Measurements from ENCODE around the gene PEG3. TPM values are rescaled to one million over a fixed set of nuclear protein-coding genes. Genes with fewer than 3 reads are reported as not detected.

The PEG3 gene
- total and polyA plus RNA-seq, 2 donors (not counting 1 experiment from before 2014, with no cell fraction given) = 0.22 to 5.6 TPM

DNA sequence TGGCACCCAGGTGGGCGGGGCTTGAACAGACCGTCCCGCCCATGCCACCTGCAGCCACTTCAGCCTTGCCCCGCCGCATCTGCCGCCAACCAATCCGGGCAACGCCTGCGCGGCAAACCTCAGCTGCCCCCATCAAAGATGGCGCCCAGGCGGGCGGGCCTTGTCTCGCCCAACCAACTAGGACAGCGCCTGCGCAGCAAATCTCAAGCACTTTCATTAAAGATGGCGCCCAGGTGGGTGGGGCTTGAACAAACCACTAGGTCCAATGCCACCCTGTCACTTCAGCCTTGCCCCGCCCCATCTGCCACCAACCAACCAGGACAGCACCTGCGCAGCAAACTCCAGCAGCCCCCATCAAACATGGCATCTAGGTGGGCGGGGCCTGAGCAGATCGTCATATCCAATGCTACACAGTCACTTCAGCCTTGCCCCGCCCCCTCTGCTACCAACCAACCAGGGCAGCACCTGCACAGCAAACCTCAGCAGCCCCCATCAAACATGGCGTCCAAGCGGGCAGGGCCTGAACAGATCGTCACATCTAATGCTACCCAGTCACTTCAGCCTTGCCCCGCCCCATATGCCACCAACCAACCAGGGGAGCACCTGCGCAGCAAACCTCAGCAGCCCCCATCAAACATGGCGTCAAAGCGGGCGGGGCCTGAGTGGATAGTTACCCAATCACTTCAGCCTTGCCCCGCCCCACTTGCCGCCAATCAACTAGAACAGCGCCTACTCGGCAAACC lies 1.4 kb downstream of the PEG3 start:
- H3K27ac ChIP-seq (ENCODE audit: insufficient read depth, low read length) = no peak overlapping the region
- no peak overlapping the region for H3K4me2 ChIP-seq (ENCODE audit: extremely low read depth, insufficient read depth, low read length)
- H2AFZ ChIP-seq (ENCODE audit: low read length) = no peak overlapping the region
- no peaks in the 10 kb centered on the region for H4K20me1 ChIP-seq (ENCODE audit: control insufficient read depth, extremely low read depth, insufficient read depth, low read length)
- peak overlapping the region in 1 of 4 experiments; percentile 20 for H3K4me3 ChIP-seq (replicated peaks in 1 of 4; ENCODE audit: control extremely low read depth in 1 of 4, insufficient read depth in 1 of 4, low read depth in 3 of 4, low read length in 4 of 4)
- no peaks in the 10 kb centered on the region for H3K36me3 ChIP-seq (ENCODE audit: control insufficient read depth, insufficient read depth, low read length)
- no peaks in the 10 kb centered on the region for H3K79me2 ChIP-seq (ENCODE audit: control insufficient read depth, insufficient read depth, low read length)
- no peaks in the 10 kb centered on the region for H3K27me3 ChIP-seq (ENCODE audit: control insufficient read depth, insufficient read depth, low read length)
- peak; percentile 22 to 94 for DNase-seq (ENCODE audit: low read depth in 2 of 2)
- no peak overlapping the region for H3K9ac ChIP-seq (ENCODE audit: insufficient read depth, low read length)
- TF ChIP-seq, protein P1, sequence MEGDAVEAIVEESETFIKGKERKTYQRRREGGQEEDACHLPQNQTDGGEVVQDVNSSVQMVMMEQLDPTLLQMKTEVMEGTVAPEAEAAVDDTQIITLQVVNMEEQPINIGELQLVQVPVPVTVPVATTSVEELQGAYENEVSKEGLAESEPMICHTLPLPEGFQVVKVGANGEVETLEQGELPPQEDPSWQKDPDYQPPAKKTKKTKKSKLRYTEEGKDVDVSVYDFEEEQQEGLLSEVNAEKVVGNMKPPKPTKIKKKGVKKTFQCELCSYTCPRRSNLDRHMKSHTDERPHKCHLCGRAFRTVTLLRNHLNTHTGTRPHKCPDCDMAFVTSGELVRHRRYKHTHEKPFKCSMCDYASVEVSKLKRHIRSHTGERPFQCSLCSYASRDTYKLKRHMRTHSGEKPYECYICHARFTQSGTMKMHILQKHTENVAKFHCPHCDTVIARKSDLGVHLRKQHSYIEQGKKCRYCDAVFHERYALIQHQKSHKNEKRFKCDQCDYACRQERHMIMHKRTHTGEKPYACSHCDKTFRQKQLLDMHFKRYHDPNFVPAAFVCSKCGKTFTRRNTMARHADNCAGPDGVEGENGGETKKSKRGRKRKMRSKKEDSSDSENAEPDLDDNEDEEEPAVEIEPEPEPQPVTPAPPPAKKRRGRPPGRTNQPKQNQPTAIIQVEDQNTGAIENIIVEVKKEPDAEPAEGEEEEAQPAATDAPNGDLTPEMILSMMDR (conservative IDR thresholded peaks at IDR 0.05 in 1 of 2, IDR thresholded peaks at IDR 0.05 in 1 of 2; ENCODE audit: low read depth in 1 of 2, low read length in 2 of 2) = no peak
- TF ChIP-seq EZH2 (IDR thresholded peaks at IDR 0.05; ENCODE audit: low read length, missing control alignments) = no peak
- H3K9me3 ChIP-seq (ENCODE audit: control insufficient read depth, insufficient read depth, low read depth, low read length) = no peaks in the 10 kb centered on the region
- H3K4me1 ChIP-seq (ENCODE audit: control insufficient read depth, extremely low read depth, insufficient read depth, low read length) = no peaks in the 10 kb centered on the region

GRCh38 chr19:56838024-56838908 lies 2.3 kb downstream of the PEG3 start:
- TF ChIP-seq, protein P1 (conservative IDR thresholded peaks at IDR 0.05 in 1 of 2, IDR thresholded peaks at IDR 0.05 in 1 of 2; ENCODE audit: low read depth in 1 of 2, low read length in 2 of 2) = no peak
- TF ChIP-seq EZH2 (IDR thresholded peaks at IDR 0.05; ENCODE audit: low read length, missing control alignments) = no peak
- H3K9ac ChIP-seq (ENCODE audit: insufficient read depth, low read length) = no peak overlapping the region
- no peaks in the 10 kb centered on the region for H4K20me1 ChIP-seq (ENCODE audit: control insufficient read depth, extremely low read depth, insufficient read depth, low read length)
- peak overlapping the region in 2 of 4 experiments; percentile 17 to 53 for H3K4me3 ChIP-seq (replicated peaks in 1 of 4; ENCODE audit: control extremely low read depth in 1 of 4, insufficient read depth in 1 of 4, low read depth in 3 of 4, low read length in 4 of 4)
- DNase-seq (ENCODE audit: low read depth in 2 of 2) = peak in 1 of 2 donors; percentile 68
- no peaks in the 10 kb centered on the region for H3K9me3 ChIP-seq (ENCODE audit: control insufficient read depth, insufficient read depth, low read depth, low read length)
- no peak overlapping the region for H3K4me2 ChIP-seq (ENCODE audit: extremely low read depth, insufficient read depth, low read length)
- no peaks in the 10 kb centered on the region for H3K36me3 ChIP-seq (ENCODE audit: control insufficient read depth, insufficient read depth, low read length)
- no peaks in the 10 kb centered on the region for H3K79me2 ChIP-seq (ENCODE audit: control insufficient read depth, insufficient read depth, low read length)
- H2AFZ ChIP-seq (ENCODE audit: low read length) = no peak overlapping the region
- no peaks in the 10 kb centered on the region for H3K27me3 ChIP-seq (ENCODE audit: control insufficient read depth, insufficient read depth, low read length)
- no peaks in the 10 kb centered on the region for H3K4me1 ChIP-seq (ENCODE audit: control insufficient read depth, extremely low read depth, insufficient read depth, low read length)
- no peak overlapping the region for H3K27ac ChIP-seq (ENCODE audit: insufficient read depth, low read length)

GRCh38 chr19:56837492-56838023 lies 3.0 kb downstream of the PEG3 start:
- no peaks in the 10 kb centered on the region for H3K9me3 ChIP-seq (ENCODE audit: control insufficient read depth, insufficient read depth, low read depth, low read length)
- TF ChIP-seq EZH2 (IDR thresholded peaks at IDR 0.05; ENCODE audit: low read length, missing control alignments) = no peak
- TF ChIP-seq, protein P1 (conservative IDR thresholded peaks at IDR 0.05 in 1 of 2, IDR thresholded peaks at IDR 0.05 in 1 of 2; ENCODE audit: low read depth in 1 of 2, low read length in 2 of 2) = peak in 1 of 2 donors; percentile 30
- no peak overlapping the region for H3K4me2 ChIP-seq (ENCODE audit: extremely low read depth, insufficient read depth, low read length)
- no peaks in the 10 kb centered on the region for H3K36me3 ChIP-seq (ENCODE audit: control insufficient read depth, insufficient read depth, low read length)
- no peaks in the 10 kb centered on the region for H3K4me1 ChIP-seq (ENCODE audit: control insufficient read depth, extremely low read depth, insufficient read depth, low read length)
- no peaks in the 10 kb centered on the region for H4K20me1 ChIP-seq (ENCODE audit: control insufficient read depth, extremely low read depth, insufficient read depth, low read length)
- no peak overlapping the region for H2AFZ ChIP-seq (ENCODE audit: low read length)
- peak in 1 of 2 donors; percentile 67 for DNase-seq (ENCODE audit: low read depth in 2 of 2)
- no peaks in the 10 kb centered on the region for H3K79me2 ChIP-seq (ENCODE audit: control insufficient read depth, insufficient read depth, low read length)
- no peak overlapping the region for H3K9ac ChIP-seq (ENCODE audit: insufficient read depth, low read length)
- H3K27me3 ChIP-seq (ENCODE audit: control insufficient read depth, insufficient read depth, low read length) = no peaks in the 10 kb centered on the region
- H3K27ac ChIP-seq (ENCODE audit: insufficient read depth, low read length) = no peak overlapping the region
- H3K4me3 ChIP-seq (replicated peaks in 1 of 4; ENCODE audit: control extremely low read depth in 1 of 4, insufficient read depth in 1 of 4, low read depth in 3 of 4, low read length in 4 of 4) = peak overlapping the region in 1 of 4 experiments; percentile 34
